ENCODE results near the gene EFCAB12.

GRCh38 chr3:129445471-129445870 lies 17.0 kb upstream of the EFCAB12 start:
- TF ChIP-seq CTCF (IDR thresholded peaks at IDR 0.05) (no peak), TCF7L2 (IDR thresholded peaks at IDR 0.05; ENCODE audit: low read depth, low read length) (no peak), POLR2AphosphoS5 (IDR thresholded peaks at IDR 0.05; ENCODE audit: low read depth, low read length) (no peak), REST (IDR thresholded peaks at IDR 0.05; ENCODE audit: insufficient read depth in 1 of 2, low read depth in 2 of 2, low read length in 1 of 2) (no peak)

Measured in Panc1 (cell line).